Neural progenitor cell (in vitro differentiated cells): ENCODE measurements around the gene MAP2K1. TPM values are rescaled to one million over a fixed set of nuclear protein-coding genes. Genes with fewer than 3 reads are reported as not detected.

Source experiments
- DNase-seq: peaks from one replicate; pipeline ENCODE4 v3.0.0-alpha.2; 2016; ENCODE audit warnings: low spot score
- H2AFZ ChIP-seq: fragments of 200-600 bp; sonication (generic); replicated peaks from 2 replicates; pipeline ENCODE4 v1.6.1; 2016; ENCODE audit warnings: antibody characterized with exemption
- H3F3A ChIP-seq: fragments of 200-600 bp; sonication (generic); 2 replicates; pipeline ENCODE4 v1.6.1; 2016; ENCODE audit warnings: antibody characterized with exemption, low read depth
- H3K27ac ChIP-seq: fragments of 200-600 bp; sonication (generic); 2 replicates; pipeline ENCODE4 v1.5.1; 2016; ENCODE audit warnings: mild to moderate bottlenecking
- H3K27me3 ChIP-seq: fragments of 200-600 bp; sonication (generic); 2 replicates; pipeline ENCODE4 v1.6.1; 2016; ENCODE audit warnings: mild to moderate bottlenecking, moderate library complexity
- H3K36me3 ChIP-seq: fragments of 200-600 bp; sonication (generic); 2 replicates; pipeline ENCODE4 v1.5.1; 2016
- H3K4me1 ChIP-seq: fragments of 200-600 bp; sonication (generic); 2 replicates; pipeline ENCODE4 v1.6.1; 2016; ENCODE audit warnings: mixed run types
- H3K4me2 ChIP-seq: fragments of 200-600 bp; sonication (generic); 2 replicates; pipeline ENCODE4 v1.6.1; 2016
- H3K4me3 ChIP-seq: fragments of 200-600 bp; sonication (generic); 2 replicates; pipeline ENCODE4 v1.5.1; 2016
- H3K79me2 ChIP-seq: fragments of 200-600 bp; sonication (generic); 2 replicates; pipeline ENCODE4 v1.6.1; 2016; ENCODE audit warnings: low read depth
- H3K9ac ChIP-seq: fragments of 200-600 bp; sonication (generic); 2 replicates; pipeline ENCODE4 v1.6.1; 2016
- H3K9me3 ChIP-seq: fragments of 200-600 bp; sonication (generic); 2 replicates; pipeline ENCODE4 v1.5.1; 2016; ENCODE audit warnings: low read depth
- H4K20me1 ChIP-seq: fragments of 200-600 bp; sonication (generic); 2 replicates; pipeline ENCODE4 v1.6.1; 2016; ENCODE audit warnings: low read depth
- H3K27ac Mint-ChIP-seq: 3 replicates; pipeline ENCODE4 v1.8.0; 2021; ENCODE audit warnings: mixed read lengths
- H3K27me3 Mint-ChIP-seq: 2 replicates; pipeline ENCODE4 v1.8.0; 2022; ENCODE audit warnings: low read depth, mild to moderate bottlenecking, inconsistent platforms, moderate library complexity, mixed read lengths; ENCODE audit not compliant: insufficient read depth
- H3K36me3 Mint-ChIP-seq: 3 replicates; pipeline ENCODE4 v1.8.0; 2021; ENCODE audit warnings: mixed read lengths
- H3K4me1 Mint-ChIP-seq: 3 replicates; pipeline ENCODE4 v1.8.0; 2021; ENCODE audit warnings: mixed read lengths
- H3K4me3 Mint-ChIP-seq: 3 replicates; pipeline ENCODE4 v1.8.0; 2021; ENCODE audit warnings: mild to moderate bottlenecking, moderate library complexity, mixed read lengths
- H3K9me3 Mint-ChIP-seq: 3 replicates; pipeline ENCODE4 v1.8.0; 2020; ENCODE audit warnings: mixed read lengths
- EZH2 ChIP-seq: fragments of 200-600 bp; sonication (generic); IDR thresholded peaks from 2 replicates; pipeline ENCODE4 v1.6.1; 2017; ENCODE audit warnings: antibody characterized with exemption, mild to moderate bottlenecking, moderate library complexity
- EZH2phosphoT487 ChIP-seq: fragments of 200-600 bp; sonication (generic); IDR thresholded peaks from 2 replicates; pipeline ENCODE4 v1.6.1; 2017; ENCODE audit warnings: antibody characterized with exemption
- total RNA-seq: library from RNA; depleted of rRNA; stranded (reverse); fragments of >200 nt; gene quantifications from 2 replicates; pipeline ENCODE4 v1.2.3, GENCODE V29; 2015; ENCODE audit warnings: low replicate concordance
- TF ChIP-seq, protein P1 (sequence below): fragments of 200-600 bp; sonication (generic); IDR thresholded peaks from 2 replicates; pipeline ENCODE4 v1.5.1; 2017; ENCODE audit warnings: antibody characterized with exemption, mild to moderate bottlenecking

Gene MAP2K1
- total RNA-seq, 1 donor from 2014 or later: 55.2 TPM

DNA sequence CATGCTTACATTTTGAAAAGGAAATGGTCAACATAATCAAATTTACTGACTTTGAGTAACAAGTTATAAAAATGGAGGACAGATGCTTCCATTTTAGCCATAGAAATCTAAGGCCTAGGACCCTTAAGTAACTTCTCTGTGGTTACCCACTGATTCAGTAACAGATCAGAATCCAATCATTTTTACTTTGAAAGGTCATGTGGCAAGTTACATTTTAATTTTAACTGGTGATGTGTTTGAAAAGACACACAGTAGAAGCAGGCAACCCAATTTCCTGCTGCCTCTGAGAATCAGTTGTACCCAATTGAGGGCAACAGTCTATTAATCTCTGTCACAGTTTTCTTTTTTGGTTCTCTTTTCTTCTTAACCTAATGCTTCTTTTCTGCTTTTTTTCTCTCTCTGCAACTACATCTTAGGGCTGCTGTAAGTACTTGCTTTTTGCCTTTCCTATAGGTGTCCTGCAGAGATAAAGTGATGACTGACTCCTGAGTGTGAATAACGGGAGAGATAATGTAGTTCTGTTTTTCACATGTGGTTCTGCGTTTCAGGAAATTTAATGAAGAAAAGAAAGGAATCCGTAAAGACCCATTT is 121.7 kb downstream of the MAP2K1 start:
- H3K9ac ChIP-seq: peak overlapping the region; percentile 7
- H3K27ac Mint-ChIP-seq: no peak overlapping the region
- no peak overlapping the region for H3K27ac ChIP-seq
- peaks cover 12% of the 10 kb centered on the region for H4K20me1 ChIP-seq
- H3K4me1 ChIP-seq: peaks cover 7% of the 10 kb centered on the region
- H3K9me3 ChIP-seq: no peaks in the 10 kb centered on the region
- H2AFZ ChIP-seq: no peak overlapping the region
- no peak overlapping the region for H3K4me3 ChIP-seq
- peaks cover 6% of the 10 kb centered on the region for H3K36me3 Mint-ChIP-seq
- H3K4me3 Mint-ChIP-seq: no peak overlapping the region
- no peaks in the 10 kb centered on the region for H3K27me3 ChIP-seq
- no peak for DNase-seq
- H3K36me3 ChIP-seq: no peaks in the 10 kb centered on the region
- no peaks in the 10 kb centered on the region for H3K9me3 Mint-ChIP-seq
- peaks cover 2% of the 10 kb centered on the region for H3K27me3 Mint-ChIP-seq
- H3K4me1 Mint-ChIP-seq: peaks cover 19% of the 10 kb centered on the region
- H3K79me2 ChIP-seq: peaks cover 60% of the 10 kb centered on the region
- no peak overlapping the region for H3K4me2 ChIP-seq
- TF ChIP-seq EZH2 (no peak), EZH2phosphoT487 (no peak)
- TF ChIP-seq, protein P1, sequence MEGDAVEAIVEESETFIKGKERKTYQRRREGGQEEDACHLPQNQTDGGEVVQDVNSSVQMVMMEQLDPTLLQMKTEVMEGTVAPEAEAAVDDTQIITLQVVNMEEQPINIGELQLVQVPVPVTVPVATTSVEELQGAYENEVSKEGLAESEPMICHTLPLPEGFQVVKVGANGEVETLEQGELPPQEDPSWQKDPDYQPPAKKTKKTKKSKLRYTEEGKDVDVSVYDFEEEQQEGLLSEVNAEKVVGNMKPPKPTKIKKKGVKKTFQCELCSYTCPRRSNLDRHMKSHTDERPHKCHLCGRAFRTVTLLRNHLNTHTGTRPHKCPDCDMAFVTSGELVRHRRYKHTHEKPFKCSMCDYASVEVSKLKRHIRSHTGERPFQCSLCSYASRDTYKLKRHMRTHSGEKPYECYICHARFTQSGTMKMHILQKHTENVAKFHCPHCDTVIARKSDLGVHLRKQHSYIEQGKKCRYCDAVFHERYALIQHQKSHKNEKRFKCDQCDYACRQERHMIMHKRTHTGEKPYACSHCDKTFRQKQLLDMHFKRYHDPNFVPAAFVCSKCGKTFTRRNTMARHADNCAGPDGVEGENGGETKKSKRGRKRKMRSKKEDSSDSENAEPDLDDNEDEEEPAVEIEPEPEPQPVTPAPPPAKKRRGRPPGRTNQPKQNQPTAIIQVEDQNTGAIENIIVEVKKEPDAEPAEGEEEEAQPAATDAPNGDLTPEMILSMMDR: no peak
- peaks cover 17% of the 10 kb centered on the region for H3F3A ChIP-seq

DNA sequence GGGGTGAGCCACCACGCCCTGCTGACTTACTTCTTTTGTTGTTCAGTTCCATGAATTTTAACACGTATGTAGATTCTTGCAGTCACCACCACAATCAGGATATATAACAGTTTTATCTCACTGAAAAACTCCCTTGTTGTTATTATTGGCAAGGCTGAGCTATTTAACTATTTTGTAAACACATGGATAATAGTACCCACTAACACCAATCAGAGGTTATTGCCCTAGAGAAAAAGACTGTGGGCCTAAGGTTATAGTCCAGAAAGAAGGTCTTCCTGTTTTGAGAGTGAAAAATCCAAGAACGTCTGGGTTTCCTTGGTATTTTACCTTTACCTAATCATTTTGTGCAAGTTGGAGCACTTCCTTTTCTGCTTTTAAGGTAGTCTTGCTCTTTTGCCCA is 127.9 kb downstream of the MAP2K1 start:
- H3F3A ChIP-seq: no peaks in the 10 kb centered on the region

DNA sequence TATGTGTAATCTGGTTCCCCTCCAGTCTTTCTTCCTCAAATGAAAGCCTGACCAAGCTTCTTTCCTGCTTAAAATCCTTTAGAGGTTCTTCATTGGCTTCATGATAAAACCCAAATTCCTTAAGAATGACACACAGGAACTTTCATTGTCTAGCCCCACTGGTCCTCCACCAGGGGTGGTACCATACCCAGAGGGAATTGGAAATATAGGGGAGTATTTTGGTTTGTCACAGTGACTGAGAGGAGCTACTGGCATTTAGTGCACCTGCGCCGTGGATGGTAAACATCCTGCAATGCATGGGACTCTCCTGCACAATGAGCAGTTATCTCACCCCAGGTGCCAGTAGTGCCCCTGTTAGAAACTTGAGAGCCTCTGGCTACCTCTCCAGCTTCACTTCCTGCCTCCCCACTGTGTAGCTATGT is 129.2 kb downstream of the MAP2K1 start:
- H2AFZ ChIP-seq: no peak overlapping the region
- H3K79me2 ChIP-seq: no peaks in the 10 kb centered on the region
- no peak for TF ChIP-seq EZH2phosphoT487
- TF ChIP-seq, protein P1: no peak
- no peak for TF ChIP-seq EZH2
- Mint-ChIP-seq H3K27me3 (no peaks in the 10 kb centered on the region), H3K4me3 (no peak overlapping the region), H3K36me3 (peaks cover 9% of the 10 kb centered on the region), H3K9me3 (no peaks in the 10 kb centered on the region), H3K27ac (no peak overlapping the region), H3K4me1 (peaks cover 2% of the 10 kb centered on the region)
- H3K27me3 ChIP-seq: no peaks in the 10 kb centered on the region
- H4K20me1 ChIP-seq: no peaks in the 10 kb centered on the region
- no peaks in the 10 kb centered on the region for H3F3A ChIP-seq
- H3K4me2 ChIP-seq: no peak overlapping the region
- H3K27ac ChIP-seq: no peak overlapping the region
- H3K36me3 ChIP-seq: no peaks in the 10 kb centered on the region
- no peak overlapping the region for H3K9ac ChIP-seq
- no peak for DNase-seq
- no peak overlapping the region for H3K4me3 ChIP-seq
- no peaks in the 10 kb centered on the region for H3K9me3 ChIP-seq
- no peaks in the 10 kb centered on the region for H3K4me1 ChIP-seq

More for the DNA sequence above, 127.9 kb downstream of the MAP2K1 start:
- Mint-ChIP-seq H3K27ac (no peak overlapping the region), H3K4me3 (peak overlapping the region; percentile 24), H3K36me3 (peaks cover 9% of the 10 kb centered on the region), H3K27me3 (no peaks in the 10 kb centered on the region), H3K9me3 (no peaks in the 10 kb centered on the region), H3K4me1 (peaks cover 2% of the 10 kb centered on the region)
- TF ChIP-seq EZH2phosphoT487: no peak
- TF ChIP-seq EZH2: no peak
- TF ChIP-seq, protein P1: no peak
- Histone ChIP-seq H3K4me1 (no peaks in the 10 kb centered on the region), H3K27ac (no peak overlapping the region), H2AFZ (no peak overlapping the region), H4K20me1 (no peaks in the 10 kb centered on the region), H3K9ac (no peak overlapping the region), H3K27me3 (no peaks in the 10 kb centered on the region), H3K36me3 (no peaks in the 10 kb centered on the region), H3K4me2 (no peak overlapping the region), H3K4me3 (no peak overlapping the region), H3K9me3 (no peaks in the 10 kb centered on the region), H3K79me2 (no peaks in the 10 kb centered on the region)
- DNase-seq: no peak
